Kidney (tissue), 14 donors: ENCODE results near the gene OR2T33. TPM values are rescaled to one million over a fixed set of nuclear protein-coding genes. Genes with fewer than 3 reads are reported as not detected.

Experiments
- DNase-seq, 5 donors: peaks; one replicate each; pipeline ENCODE4 v3.0.0-alpha.2; 2013 to 2020
- FAIRE-seq: peaks from 2 replicates; lab custom pipeline; 2012; peaks lifted over from hg19 to GRCh38; lab: Jason Lieb, UNC
- H3K27ac ChIP-seq, 2 donors: one replicate each; pipeline ENCODE4 v1.7.0; 2013; ENCODE audit warnings: low read depth in 2 of 2, low read length in 2 of 2, inconsistent platforms in 1 of 2
- H3K27me3 ChIP-seq: one replicate; pipeline ENCODE4 v1.7.1; 2013; ENCODE audit warnings: low read length, inconsistent platforms; ENCODE audit not compliant: control insufficient read depth, insufficient read depth
- H3K36me3 ChIP-seq, 3 donors: one replicate each; pipeline versions ENCODE4 v1.7.0 to v1.7.1; 2013; ENCODE audit warnings: low read length in 3 of 3, control low read depth in 1 of 3, inconsistent platforms in 1 of 3; ENCODE audit not compliant: insufficient read depth in 3 of 3, control insufficient read depth in 2 of 3
- H3K4me1 ChIP-seq, 3 donors: one replicate each; pipeline versions ENCODE4 v1.7.0 to v1.7.1; 2013; ENCODE audit warnings: low read length in 3 of 3, inconsistent platforms in 1 of 3, low read depth in 1 of 3; ENCODE audit not compliant: control insufficient read depth in 2 of 3, insufficient read depth in 2 of 3
- H3K4me3 ChIP-seq, 3 donors: one replicate each; pipeline versions ENCODE4 v1.7.0 to v1.8.1; 2013; ENCODE audit warnings: low read length in 3 of 3, control low read depth in 1 of 3, inconsistent platforms in 1 of 3
- H3K9ac ChIP-seq, 3 donors: one replicate each; pipeline versions ENCODE4 v1.7.0 to v1.7.1; 2013; ENCODE audit warnings: low read length in 3 of 3, control low read depth in 1 of 3, inconsistent platforms in 1 of 3
- H3K9me3 ChIP-seq, 3 donors: one replicate each; pipeline versions ENCODE4 v1.7.0 to v1.7.1; 2013; ENCODE audit warnings: low read length in 3 of 3, control low read depth in 1 of 3, inconsistent platforms in 1 of 3; ENCODE audit not compliant: control insufficient read depth in 2 of 3, insufficient read depth in 1 of 3
- CTCF ChIP-seq: IDR thresholded peaks from 3 replicates; pipeline ENCODE4 v1.5.1; 2012; ENCODE audit warnings: mild to moderate bottlenecking, moderate library complexity, borderline replicate concordance; ENCODE audit not compliant: insufficient read depth; ENCODE audit errors: extremely low read depth
- intact Hi-C: fragments of 100-400 bp; cut with DNase I; formaldehyde crosslinking; loops from one replicate; pipeline ENCODE4 v1.11.1; 2022
- polyA plus RNA-seq: library from polyadenylated mRNA; stranded (reverse); fragments of 350-450 nt; fragmentation: Illumina TruSeq; extraction: RNeasy Lipid Tissue Mini Kit (QIAGEN cat#74804); gene quantifications from one replicate; pipeline ENCODE4 v1.2.3, GENCODE V29; 2014; ENCODE audit warnings: low read depth, low replicate concordance; ENCODE audit not compliant: insufficient read depth
- total RNA-seq: library from RNA; stranded (reverse); fragmentation: NEBNext Ultra II Directional; extraction: Animal tissue kit (Norgen Biotek cat#: 25700); gene quantifications from one replicate; pipeline ENCODE4 v1.2.1, GENCODE V29; 2021
- donor health status: control.
- donor health status: control.
- donor health status: control.
- donor health status: control.
- donor health status: control.
- donor health status: DM: yes; HTN: yes; CAD: no.
- donor health status: Normal renal cell carcinoma (clear cell type).

OR2T33 gene
- total and polyA plus RNA-seq, 2 donors from 2014 or later = not detected

- no peak within 1 kb of the TSS for H3K27ac ChIP-seq
- intact Hi-C loops = no loop called here
- no peak within 1 kb of the TSS for H3K4me3 ChIP-seq
- H3K9ac ChIP-seq = no peak within 1 kb of the TSS
- no peak for DNase-seq
- no peak for FAIRE-seq
- no peak for TF ChIP-seq CTCF
- H3K36me3 ChIP-seq = no peaks in the 10 kb centered on the region
- no peaks in the 10 kb centered on the region for H3K4me1 ChIP-seq
- peaks cover 0 to 7% (median 0%) of the 10 kb centered on the region in 3 donors for H3K9me3 ChIP-seq
- H3K27me3 ChIP-seq = no peaks in the 10 kb centered on the region
Observed at GRCh38 chr1:248231117-248231516, 46.7 kb downstream of the OR2T33 start, which contains the start of gene OR2M4. Gene OR2M4 (plus strand): TSS chr1:248231417. CDS start chr1:248238929, 7,512 bp downstream.

GRCh38 chr1:248229360-248229908 lies 48.3 kb downstream of the OR2T33 start:
- TF ChIP-seq CTCF = no peak
- Histone ChIP-seq H3K36me3 (no peaks in the 10 kb centered on the region), H3K4me3 (no peak overlapping the region), H3K9ac (no peak overlapping the region), H3K9me3 (peaks cover 0 to 7% (median 0%) of the 10 kb centered on the region in 3 donors), H3K4me1 (no peaks in the 10 kb centered on the region), H3K27ac (no peak overlapping the region), H3K27me3 (no peaks in the 10 kb centered on the region)
- no peak for FAIRE-seq
- no peak for DNase-seq
- intact Hi-C loops = no loop called here

- DNase-seq (no peak), FAIRE-seq (no peak)
- Histone ChIP-seq H3K36me3 (no peaks in the 10 kb centered on the region), H3K9me3 (peaks cover 0 to 7% (median 0%) of the 10 kb centered on the region in 3 donors), H3K9ac (no peak overlapping the region), H3K27me3 (no peaks in the 10 kb centered on the region), H3K4me1 (no peaks in the 10 kb centered on the region), H3K27ac (no peak overlapping the region), H3K4me3 (no peak overlapping the region)
- intact Hi-C loops = no loop called here
- no peak for TF ChIP-seq CTCF
Observed at GRCh38 chr1:248225537-248225936, 52.2 kb downstream of the OR2T33 start.

Other genes with a start within 250 kb of the OR2T33 start
- 0.09 TPM for gene OR2L2, start 247.9 kb downstream of the OR2T33 start, total RNA-seq
- gene OR2L2, start 247.9 kb downstream of the OR2T33 start, polyA plus RNA-seq = not detected
- gene OR2L3, start 231.1 kb downstream of the OR2T33 start, total RNA-seq = not detected
- not detected for gene OR2L3, start 231.1 kb downstream of the OR2T33 start, polyA plus RNA-seq
- gene OR2L13, start 182.8 kb downstream of the OR2T33 start, total RNA-seq = not detected
- gene OR2L13, start 182.8 kb downstream of the OR2T33 start, polyA plus RNA-seq = not detected
- not detected for gene OR2M5, start 132.8 kb downstream of the OR2T33 start, total RNA-seq
- not detected for gene OR2M5, start 132.8 kb downstream of the OR2T33 start, polyA plus RNA-seq
- gene OR2M2, start 103.2 kb downstream of the OR2T33 start, total RNA-seq = not detected
- not detected for gene OR2M2, start 103.2 kb downstream of the OR2T33 start, polyA plus RNA-seq
- gene OR2M3, start 80.7 kb downstream of the OR2T33 start, total RNA-seq = not detected
- gene OR2M3, start 80.7 kb downstream of the OR2T33 start, polyA plus RNA-seq = not detected
- not detected for gene OR2M4, start 46.6 kb downstream of the OR2T33 start, total RNA-seq
- not detected for gene OR2M4, start 46.6 kb downstream of the OR2T33 start, polyA plus RNA-seq
- gene OR2T12, start 25.4 kb upstream of the OR2T33 start, total RNA-seq = not detected
- gene OR2T12, start 25.4 kb upstream of the OR2T33 start, polyA plus RNA-seq = not detected
- not detected for gene OR2M7, start 46.6 kb upstream of the OR2T33 start, total RNA-seq
- not detected for gene OR2M7, start 46.6 kb upstream of the OR2T33 start, polyA plus RNA-seq
- gene OR14C36, start 70.8 kb upstream of the OR2T33 start, total RNA-seq = not detected
- gene OR14C36, start 70.8 kb upstream of the OR2T33 start, polyA plus RNA-seq = not detected
- not detected for gene OR2T4, start 83.7 kb upstream of the OR2T33 start, total RNA-seq
- gene OR2T4, start 83.7 kb upstream of the OR2T33 start, polyA plus RNA-seq = not detected
- not detected for gene OR2T6, start 97.8 kb upstream of the OR2T33 start, total RNA-seq
- gene OR2T6, start 97.8 kb upstream of the OR2T33 start, polyA plus RNA-seq = not detected
- not detected for gene OR2T1, start 125.1 kb upstream of the OR2T33 start, total RNA-seq
- gene OR2T1, start 125.1 kb upstream of the OR2T33 start, polyA plus RNA-seq = not detected
- 0.28 TPM for gene OR2T2, start 167.7 kb upstream of the OR2T33 start, total RNA-seq
- gene OR2T2, start 167.7 kb upstream of the OR2T33 start, polyA plus RNA-seq = not detected
- gene OR2T3, start 195.4 kb upstream of the OR2T33 start, total RNA-seq = not detected
- gene OR2T3, start 195.4 kb upstream of the OR2T33 start, polyA plus RNA-seq = not detected
- gene OR2T5, start 210.6 kb upstream of the OR2T33 start, total RNA-seq = 0.09 TPM
- gene OR2T5, start 210.6 kb upstream of the OR2T33 start, polyA plus RNA-seq = not detected
- gene OR2G6, start 230.1 kb upstream of the OR2T33 start, total RNA-seq = 0.06 TPM
- gene OR2G6, start 230.1 kb upstream of the OR2T33 start, polyA plus RNA-seq = 0.09 TPM